HG03469 (cell line): ENCODE measurements around the gene SLC44A1.
A peak's percentile ranks its signal among the peaks of the same experiment; 100 is the strongest.

Experiments
- ATAC-seq: cut with Tn5 transposase; IDR thresholded peaks from one replicate; pipeline ENCODE4 v1.9.1; 2021; ENCODE audit warnings: mild to moderate bottlenecking, moderate library complexity, moderate number of reproducible peaks; ENCODE audit not compliant: unreplicated experiment

Gene SLC44A1

GRCh38 chr9:105331160-105331559 is 86.7 kb downstream of the SLC44A1 start:
- no peak for ATAC-seq

GRCh38 chr9:105331755-105332154 is 87.3 kb downstream of the SLC44A1 start:
- no peak for ATAC-seq

- no peak for ATAC-seq
Observed at GRCh38 chr9:105332471-105332870, 88.0 kb downstream of the SLC44A1 start.

GRCh38 chr9:105333076-105333475 is 88.6 kb downstream of the SLC44A1 start:
- ATAC-seq, result no peak

GRCh38 chr9:105333811-105334210 is 89.4 kb downstream of the SLC44A1 start:
- ATAC-seq, result no peak

- ATAC-seq, result no peak
Observed at GRCh38 chr9:105338308-105338707, 93.9 kb downstream of the SLC44A1 start.

- ATAC-seq, result no peak
Observed at GRCh38 chr9:105339849-105340248, 95.4 kb downstream of the SLC44A1 start.

GRCh38 chr9:105341434-105342146 is 97.1 kb downstream of the SLC44A1 start:
- no peak for ATAC-seq

- no peak for ATAC-seq
Observed at GRCh38 chr9:105342147-105342505, 97.7 kb downstream of the SLC44A1 start.

- no peak for ATAC-seq
Observed at GRCh38 chr9:105344283-105344682, 99.8 kb downstream of the SLC44A1 start.

GRCh38 chr9:105345626-105346025 is 101.2 kb downstream of the SLC44A1 start:
- ATAC-seq, result no peak

- no peak for ATAC-seq
Observed at GRCh38 chr9:105346273-105346672, 101.8 kb downstream of the SLC44A1 start.

GRCh38 chr9:105354448-105354847 is 110.0 kb downstream of the SLC44A1 start:
- no peak for ATAC-seq

- peak; percentile 44 for ATAC-seq
Observed at GRCh38 chr9:105355781-105356180, 111.3 kb downstream of the SLC44A1 start.

- ATAC-seq, result peak; percentile 94
Observed at GRCh38 chr9:105357937-105358336, 113.5 kb downstream of the SLC44A1 start.

- ATAC-seq, result no peak
Observed at GRCh38 chr9:105359892-105360291, 115.4 kb downstream of the SLC44A1 start.

GRCh38 chr9:105360344-105360743 is 115.9 kb downstream of the SLC44A1 start:
- ATAC-seq, result no peak

GRCh38 chr9:105361873-105362272 is 117.4 kb downstream of the SLC44A1 start:
- ATAC-seq, result no peak

GRCh38 chr9:105362470-105362869 is 118.0 kb downstream of the SLC44A1 start:
- ATAC-seq, result no peak

GRCh38 chr9:105363837-105364236 is 119.4 kb downstream of the SLC44A1 start:
- ATAC-seq, result no peak

- ATAC-seq, result no peak
Observed at GRCh38 chr9:105369911-105370310, 125.5 kb downstream of the SLC44A1 start.

- no peak for ATAC-seq
Observed at GRCh38 chr9:105373723-105374122, 129.3 kb downstream of the SLC44A1 start.

GRCh38 chr9:105375323-105375722 is 130.9 kb downstream of the SLC44A1 start:
- ATAC-seq, result no peak
